Upper lobe of left lung (tissue), 6 donors: ENCODE results near the gene ZNF518B. TPM values are rescaled to one million over a fixed set of nuclear protein-coding genes. Genes with fewer than 3 reads are reported as not detected.

Source experiments
- ATAC-seq, 2 donors: fragments of 200-7000 bp; cut with Tn5 transposase; one replicate each; pipeline ENCODE4 v1.9.1; 2022; ENCODE audit warnings: mild to moderate bottlenecking in 2 of 2, moderate library complexity in 2 of 2; ENCODE audit not compliant: low FRiP score in 2 of 2
- DNase-seq, 2 donors: peaks; one replicate each; pipeline ENCODE4 v3.0.0-alpha.2; 2019 to 2020
- H3K27ac ChIP-seq, 4 donors: fragments of 200-600 bp; sonication (generic); one replicate each; pipeline ENCODE4 v1.5.1; 2016 to 2019
- H3K27me3 ChIP-seq, 4 donors: fragments of 200-600 bp; sonication (generic); one replicate each; pipeline ENCODE4 v1.5.1; 2017 to 2019
- H3K36me3 ChIP-seq, 4 donors: fragments of 200-600 bp; sonication (generic); one replicate each; pipeline ENCODE4 v1.5.1; 2016 to 2019
- H3K4me1 ChIP-seq, 4 donors: fragments of 200-600 bp; sonication (generic); one replicate each; pipeline ENCODE4 v1.5.1; 2018 to 2019
- H3K4me3 ChIP-seq, 4 donors: fragments of 200-600 bp; sonication (generic); one replicate each; pipeline ENCODE4 v1.5.1; 2017 to 2019; ENCODE audit warnings: mild to moderate bottlenecking in 2 of 4, moderate library complexity in 1 of 4
- H3K9me3 ChIP-seq, 4 donors: fragments of 200-600 bp; sonication (generic); one replicate each; pipeline ENCODE4 v1.5.1; 2018 to 2019
- POLR2A ChIP-seq, 4 donors: fragments of 450-650 bp; IDR thresholded peaks; one replicate each; pipeline ENCODE4 v1.5.1; 2016 to 2017; ENCODE audit warnings: antibody characterized with exemption in 4 of 4, mild to moderate bottlenecking in 2 of 4
- POLR2AphosphoS5 ChIP-seq, 2 donors: sonication (generic); formaldehyde crosslinking; IDR thresholded peaks; one replicate each; pipeline ENCODE4 v1.5.1; 2017; ENCODE audit warnings: antibody characterized with exemption in 2 of 2
- WGBS, 2 donors: methylation state at CpG; one replicate each; pipeline ENCODE4 v1.1.5; 2017 to 2018; 5-methylcytosine and 5-hydroxymethylcytosine counted together
- total RNA-seq, 6 donors: library from RNA; depleted of rRNA in 4 of 6; stranded (reverse); fragments of >200 nt in 4 of 6; gene quantifications; one replicate each; pipeline versions ENCODE4 v1.1.0 to v1.2.1, GENCODE V29; 2016 to 2021
- donor health status: DM: no; HTN: no; CAD: no; lungs with moderate emphysema.
- donor health status: DM: no; HTN: yes; CAD: no; lungs with severe emphysema.

The ZNF518B gene
- total RNA-seq, 6 donors from 2014 or later: 7.8 to 22.6 (median 11.7) TPM

DNA sequence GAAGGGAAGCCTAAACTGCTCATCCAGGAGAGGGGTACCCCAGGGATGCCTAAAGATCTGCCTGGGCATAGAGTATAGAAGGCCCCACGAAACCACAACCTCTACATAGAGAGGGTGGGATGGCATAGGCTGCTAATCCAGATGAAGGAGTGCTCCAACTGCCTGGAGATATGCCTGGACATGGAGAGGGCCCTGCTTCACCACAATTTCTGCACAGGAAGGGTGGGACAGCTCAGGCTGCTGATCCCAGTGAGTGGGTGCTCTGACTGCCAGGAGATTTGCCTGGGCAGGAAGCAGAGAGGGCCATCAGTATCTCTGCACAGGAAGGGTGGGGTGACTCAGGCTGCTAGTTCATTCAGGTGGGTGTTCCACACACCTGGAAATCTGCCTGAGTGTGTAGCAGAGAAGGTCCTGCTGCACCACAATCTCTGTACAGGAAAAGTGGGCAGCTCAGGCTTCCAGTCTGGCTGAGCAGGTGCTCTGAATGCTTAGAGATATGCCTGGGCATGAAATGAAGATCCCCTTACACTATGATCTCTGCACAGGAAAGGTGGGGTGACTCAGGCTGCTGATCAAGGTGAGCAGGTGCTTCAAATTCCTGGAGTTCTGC lies 61.1 kb downstream of the ZNF518B start:
- Histone ChIP-seq H3K9me3 (peaks cover 0 to 3% (median 0%) of the 10 kb centered on the region in 4 donors), H3K27ac (no peak overlapping the region), H3K4me1 (no peaks in the 10 kb centered on the region), H3K27me3 (no peaks in the 10 kb centered on the region), H3K4me3 (no peak overlapping the region), H3K36me3 (no peaks in the 10 kb centered on the region)
- 71% methylated on average over 1 of the region's 1 CpG; no CpG with 5 or more reads in 1 of the 2 donors for WGBS, 2 donors
- DNase-seq: no peak
- no peak for ATAC-seq
- TF ChIP-seq POLR2AphosphoS5 (IDR thresholded peaks at IDR 0.05) (no peak), POLR2A (IDR thresholded peaks at IDR 0.05) (no peak)

Other genes starting within 250 kb of the ZNF518B start
- under 1 TPM in 3 of 6 donors, not detected in 3; 0.14 to 0.69 (median 0.20) TPM for gene CLNK, start 227.3 kb upstream of the ZNF518B start, total RNA-seq